Measurements from ENCODE around the gene MSI2.
A peak's percentile ranks its signal among the peaks of the same experiment; 100 is the strongest.

The MSI2 gene

DNA sequence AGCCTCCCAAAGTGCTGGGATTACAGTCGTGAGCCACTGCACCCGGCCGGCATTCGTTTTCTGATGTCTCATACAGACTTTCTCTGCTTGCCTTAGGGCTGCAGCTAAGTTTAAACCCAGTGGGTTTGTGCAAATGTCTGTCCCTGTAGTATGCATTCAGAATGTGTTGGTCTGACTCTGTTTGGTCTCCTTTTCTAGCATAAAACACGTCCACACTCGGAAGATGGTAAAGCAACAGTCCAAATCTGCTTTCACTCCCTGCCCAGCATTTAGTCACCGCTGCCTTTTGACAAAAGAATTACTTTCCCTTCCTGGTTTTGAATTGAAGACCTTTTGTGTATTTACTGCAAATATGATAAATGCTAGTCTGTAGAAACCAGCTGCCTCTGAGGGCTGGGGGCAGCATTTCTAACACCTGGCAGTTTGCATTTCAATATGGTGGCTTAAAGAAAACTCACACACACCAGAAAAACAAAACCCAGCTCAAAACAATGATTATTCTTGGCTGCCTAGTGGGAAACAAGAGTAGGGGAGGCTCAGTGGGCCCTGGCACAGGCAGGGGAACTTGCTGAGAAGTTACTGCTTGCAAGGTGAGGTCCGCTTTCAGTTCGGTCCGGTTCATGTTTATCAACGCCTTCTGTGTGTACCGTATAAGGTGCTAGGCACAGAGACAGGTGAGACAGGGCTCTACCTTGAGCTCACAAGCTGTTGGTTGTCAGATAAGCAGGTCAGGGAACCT lies 56.9 kb downstream of the MSI2 start:
- H3K27ac ChIP-seq = 0 out of 2 replicates have a peak overlapping the region, but pooled peaks have one; percentile 13
- ChIA-PET POLR2A (ENCODE audit: low non-redundant PET) (no interaction called here), CTCF (interaction anchor here (1.2 kb wide), 1 partner anchor 70 kb away, joined by 6 read pairs; no protein-coding TSS in a partner anchor)
- no peak for DNase-seq (ENCODE audit: low spot score)
- no peak for TF ChIP-seq CTCF (conservative IDR thresholded peaks at IDR 0.05; ENCODE audit: low read depth)

GRCh38 chr17:57315061-57316015 lies 59.0 kb downstream of the MSI2 start:
- CTCF ChIA-PET = interaction anchor here (0.8 kb wide), 1 partner anchor 425 kb away, joined by 3 read pairs; no protein-coding TSS in a partner anchor
- POLR2A ChIA-PET (ENCODE audit: low non-redundant PET) = interaction anchor here (0.6 kb wide), 1 partner anchor 204 kb away, joined by 7 read pairs; no protein-coding TSS in a partner anchor
- DNase-seq (ENCODE audit: low spot score) = no peak
- TF ChIP-seq CTCF (conservative IDR thresholded peaks at IDR 0.05; ENCODE audit: low read depth) = no peak
- H3K27ac ChIP-seq = no peak overlapping the region

GRCh38 chr17:57316361-57316760 lies 60.0 kb downstream of the MSI2 start:
- ChIA-PET CTCF (no interaction called here), POLR2A (ENCODE audit: low non-redundant PET) (interaction anchor here (0.6 kb wide), 1 partner anchor 39 kb away, joined by 8 read pairs; no protein-coding TSS in a partner anchor)
- no peak for DNase-seq (ENCODE audit: low spot score)
- no peak overlapping the region for H3K27ac ChIP-seq
- TF ChIP-seq CTCF (conservative IDR thresholded peaks at IDR 0.05; ENCODE audit: low read depth) = no peak

DNA sequence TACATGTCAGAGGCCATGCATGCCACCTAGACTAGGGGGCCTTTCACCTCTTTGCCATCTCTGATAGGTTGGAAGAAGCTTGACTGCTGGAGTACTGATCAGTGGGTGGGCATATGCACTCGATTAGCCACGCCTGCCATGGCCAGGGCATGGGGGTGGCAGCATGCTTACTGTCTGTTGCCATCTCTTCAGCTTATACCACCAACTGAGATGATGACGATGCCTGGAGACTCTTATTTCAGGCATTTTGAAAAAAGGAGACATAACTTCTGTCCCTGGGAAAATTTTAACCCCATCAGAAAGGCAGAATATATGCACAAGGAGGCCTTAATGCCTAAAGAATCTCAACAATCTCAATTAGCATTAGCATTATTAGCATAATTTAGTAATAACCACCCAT lies 60.8 kb downstream of the MSI2 start:
- ChIA-PET POLR2A (ENCODE audit: low non-redundant PET) (no interaction called here), CTCF (no interaction called here)
- no peak overlapping the region for H3K27ac ChIP-seq
- DNase-seq (ENCODE audit: low spot score) = no peak
- TF ChIP-seq CTCF (conservative IDR thresholded peaks at IDR 0.05; ENCODE audit: low read depth) = no peak

DNA sequence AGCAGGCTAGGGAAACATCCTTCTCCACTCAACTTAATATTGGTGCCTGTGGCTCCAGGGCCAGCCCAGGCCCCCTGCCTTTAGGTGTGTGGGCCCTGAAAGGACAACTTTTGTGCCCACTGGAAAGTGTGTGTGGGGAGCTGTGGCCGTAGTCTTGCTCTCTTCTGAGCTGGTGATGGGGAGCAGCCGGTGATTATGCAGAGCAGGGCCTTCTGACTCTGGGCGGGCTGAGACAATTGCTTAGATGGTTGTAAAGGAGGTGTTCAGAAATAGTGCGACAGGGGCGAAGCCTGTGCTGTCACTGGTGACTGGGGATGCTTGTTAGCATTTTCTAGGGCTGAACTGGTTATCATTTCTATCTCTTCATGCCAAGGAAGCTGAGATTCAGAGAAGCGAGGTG lies 62.6 kb downstream of the MSI2 start:
- TF ChIP-seq CTCF (conservative IDR thresholded peaks at IDR 0.05; ENCODE audit: low read depth) = no peak
- POLR2A ChIA-PET (ENCODE audit: low non-redundant PET) = no interaction called here
- CTCF ChIA-PET = no interaction called here

GRCh38 chr17:57319806-57320205 lies 63.5 kb downstream of the MSI2 start:
- CTCF ChIA-PET = no interaction called here
- TF ChIP-seq CTCF (conservative IDR thresholded peaks at IDR 0.05; ENCODE audit: low read depth) = no peak
- DNase-seq (ENCODE audit: low spot score) = no peak
- POLR2A ChIA-PET (ENCODE audit: low non-redundant PET) = no interaction called here
- H3K27ac ChIP-seq = no peak overlapping the region

More for the DNA sequence above, 62.6 kb downstream of the MSI2 start:
- DNase-seq (ENCODE audit: low spot score) = no peak
- H3K27ac ChIP-seq = no peak overlapping the region
